GM06990 (cell line): Measurements from ENCODE around the gene ARHGEF37.

Experiments used
- DNase-seq: peaks from one replicate; pipeline ENCODE4 v3.0.0-alpha.2; 2011; ENCODE audit not compliant: insufficient read length; ENCODE audit errors: extremely low read depth
- H3K27me3 ChIP-seq: replicated peaks from 2 replicates; pipeline ENCODE4 v1.6.0; 2011; ENCODE audit warnings: low read length; ENCODE audit not compliant: control insufficient read depth, insufficient read depth
- H3K36me3 ChIP-seq: 2 replicates; pipeline ENCODE4 v1.5.1; 2011; ENCODE audit warnings: low read length; ENCODE audit not compliant: control insufficient read depth, insufficient read depth
- H3K4me3 ChIP-seq: replicated peaks from 2 replicates; pipeline ENCODE4 v1.5.1; 2011; ENCODE audit warnings: low read depth, mild to moderate bottlenecking, control low read depth, low read length
- TF ChIP-seq, protein P1 (sequence below): IDR thresholded peaks from 2 replicates; pipeline ENCODE4 v1.5.1; 2011; ENCODE audit warnings: low read length, control low read depth, mild to moderate bottlenecking, inconsistent platforms; ENCODE audit not compliant: insufficient read depth, poor library complexity, severe bottlenecking

The ARHGEF37 gene

DNA sequence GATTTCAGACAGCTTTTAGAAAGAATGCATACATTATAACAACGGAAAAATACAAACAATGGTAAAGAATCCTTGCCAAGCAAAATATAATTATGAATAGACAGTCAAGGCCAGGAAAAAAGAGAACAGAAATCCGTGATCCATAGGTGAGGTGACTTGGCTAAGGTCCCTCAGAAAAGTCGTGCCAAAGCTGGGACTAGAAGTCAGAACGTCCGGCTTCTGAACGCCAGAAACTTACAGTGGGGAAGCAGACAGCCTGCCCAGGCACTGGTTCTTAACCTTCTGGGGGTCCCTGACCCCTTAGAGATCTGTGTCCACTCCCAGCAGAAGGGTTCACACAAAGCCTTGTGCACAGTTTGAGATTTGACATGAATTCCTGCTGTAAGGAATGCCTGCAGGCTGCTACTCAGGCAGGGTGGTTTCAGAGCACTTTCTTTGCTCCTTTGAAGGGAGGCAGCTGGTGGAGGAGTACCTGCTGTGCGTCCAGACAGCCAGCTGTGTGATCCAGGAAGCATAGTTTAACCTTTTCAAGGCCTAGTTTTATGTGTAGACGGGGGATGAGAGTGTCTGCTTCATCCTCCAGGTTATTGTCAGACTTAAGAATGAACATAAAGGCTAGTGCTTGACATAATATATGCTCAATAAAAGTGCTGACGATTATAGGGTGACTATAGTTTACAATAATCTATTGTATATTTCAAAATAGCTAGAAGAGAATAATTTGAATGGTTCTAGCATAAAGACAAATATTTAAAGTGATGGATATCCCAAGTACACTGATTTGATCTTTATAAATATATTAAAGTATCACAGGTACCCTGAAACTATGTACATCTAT is 852 bp downstream of the ARHGEF37 start:
- Histone ChIP-seq H3K4me3 (no peak overlapping the region), H3K36me3 (no peaks in the 10 kb centered on the region), H3K27me3 (no peaks in the 10 kb centered on the region)
- DNase-seq = no peak
- TF ChIP-seq, protein P1, sequence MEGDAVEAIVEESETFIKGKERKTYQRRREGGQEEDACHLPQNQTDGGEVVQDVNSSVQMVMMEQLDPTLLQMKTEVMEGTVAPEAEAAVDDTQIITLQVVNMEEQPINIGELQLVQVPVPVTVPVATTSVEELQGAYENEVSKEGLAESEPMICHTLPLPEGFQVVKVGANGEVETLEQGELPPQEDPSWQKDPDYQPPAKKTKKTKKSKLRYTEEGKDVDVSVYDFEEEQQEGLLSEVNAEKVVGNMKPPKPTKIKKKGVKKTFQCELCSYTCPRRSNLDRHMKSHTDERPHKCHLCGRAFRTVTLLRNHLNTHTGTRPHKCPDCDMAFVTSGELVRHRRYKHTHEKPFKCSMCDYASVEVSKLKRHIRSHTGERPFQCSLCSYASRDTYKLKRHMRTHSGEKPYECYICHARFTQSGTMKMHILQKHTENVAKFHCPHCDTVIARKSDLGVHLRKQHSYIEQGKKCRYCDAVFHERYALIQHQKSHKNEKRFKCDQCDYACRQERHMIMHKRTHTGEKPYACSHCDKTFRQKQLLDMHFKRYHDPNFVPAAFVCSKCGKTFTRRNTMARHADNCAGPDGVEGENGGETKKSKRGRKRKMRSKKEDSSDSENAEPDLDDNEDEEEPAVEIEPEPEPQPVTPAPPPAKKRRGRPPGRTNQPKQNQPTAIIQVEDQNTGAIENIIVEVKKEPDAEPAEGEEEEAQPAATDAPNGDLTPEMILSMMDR = no peak

DNA sequence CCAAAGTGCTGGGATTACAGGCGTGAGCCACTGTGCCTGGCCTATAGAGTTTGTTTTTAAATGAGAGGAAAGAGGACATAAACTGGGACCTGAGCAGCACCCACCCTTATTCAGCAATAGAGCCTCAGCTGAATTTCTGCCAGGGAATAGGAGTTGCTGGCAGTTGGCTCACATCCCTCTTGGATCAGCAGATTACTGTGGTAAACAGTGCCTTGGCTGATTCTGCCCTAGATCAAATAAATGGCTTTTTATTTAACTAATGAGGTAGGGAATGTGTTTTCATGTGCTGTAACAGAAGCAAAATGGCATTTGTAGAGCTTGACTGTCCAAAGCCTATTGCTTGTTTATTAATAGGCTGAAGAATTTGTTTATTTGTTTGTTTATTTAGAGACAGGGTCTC is 2.1 kb downstream of the ARHGEF37 start:
- DNase-seq = no peak
- no peak overlapping the region for H3K4me3 ChIP-seq
- H3K27me3 ChIP-seq = no peaks in the 10 kb centered on the region
- H3K36me3 ChIP-seq = no peaks in the 10 kb centered on the region
- TF ChIP-seq, protein P1 = no peak

DNA sequence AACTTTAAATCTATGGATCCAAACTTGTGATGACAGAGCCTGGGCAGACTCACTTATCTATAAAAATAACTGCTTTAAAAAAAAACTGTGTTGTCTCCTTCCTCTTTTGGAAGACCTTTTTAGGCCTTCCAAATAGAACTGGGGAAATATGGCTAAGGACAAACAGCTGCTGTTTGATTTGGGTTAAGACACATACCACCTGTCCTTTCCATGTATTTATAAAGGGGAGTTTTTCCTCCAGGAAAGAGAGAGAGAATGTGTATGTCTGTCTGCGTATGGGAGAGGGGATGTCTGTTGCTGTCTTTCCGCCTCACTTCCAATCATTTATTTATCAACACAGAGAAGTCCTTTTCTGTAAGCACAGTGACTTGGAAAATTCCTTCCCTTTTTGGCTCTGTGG is 2.8 kb downstream of the ARHGEF37 start:
- Histone ChIP-seq H3K27me3 (no peaks in the 10 kb centered on the region), H3K4me3 (no peak overlapping the region), H3K36me3 (no peaks in the 10 kb centered on the region)
- TF ChIP-seq, protein P1 = no peak
- DNase-seq = no peak

DNA sequence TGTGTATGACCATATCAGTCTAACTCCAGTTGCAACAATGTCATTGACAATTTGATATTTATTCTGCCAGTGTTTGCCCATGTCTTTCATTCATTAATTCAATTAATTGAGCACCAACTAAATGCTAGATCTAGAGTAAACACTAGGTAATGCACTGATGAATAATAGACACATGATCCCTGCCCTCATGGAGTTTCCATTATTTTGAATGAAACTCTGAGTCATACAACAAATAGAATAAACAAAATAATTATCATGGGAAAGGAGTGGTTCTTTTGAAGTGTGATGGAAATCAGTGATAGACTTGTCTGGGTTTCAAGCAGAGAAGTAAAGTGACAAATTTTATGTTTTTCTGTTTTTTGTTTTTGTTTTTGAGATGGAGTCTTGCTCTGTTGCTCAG is 4.6 kb downstream of the ARHGEF37 start:
- TF ChIP-seq, protein P1 = no peak
- H3K27me3 ChIP-seq = no peaks in the 10 kb centered on the region
- H3K36me3 ChIP-seq = no peaks in the 10 kb centered on the region
- H3K4me3 ChIP-seq = no peak overlapping the region
- no peak for DNase-seq

DNA sequence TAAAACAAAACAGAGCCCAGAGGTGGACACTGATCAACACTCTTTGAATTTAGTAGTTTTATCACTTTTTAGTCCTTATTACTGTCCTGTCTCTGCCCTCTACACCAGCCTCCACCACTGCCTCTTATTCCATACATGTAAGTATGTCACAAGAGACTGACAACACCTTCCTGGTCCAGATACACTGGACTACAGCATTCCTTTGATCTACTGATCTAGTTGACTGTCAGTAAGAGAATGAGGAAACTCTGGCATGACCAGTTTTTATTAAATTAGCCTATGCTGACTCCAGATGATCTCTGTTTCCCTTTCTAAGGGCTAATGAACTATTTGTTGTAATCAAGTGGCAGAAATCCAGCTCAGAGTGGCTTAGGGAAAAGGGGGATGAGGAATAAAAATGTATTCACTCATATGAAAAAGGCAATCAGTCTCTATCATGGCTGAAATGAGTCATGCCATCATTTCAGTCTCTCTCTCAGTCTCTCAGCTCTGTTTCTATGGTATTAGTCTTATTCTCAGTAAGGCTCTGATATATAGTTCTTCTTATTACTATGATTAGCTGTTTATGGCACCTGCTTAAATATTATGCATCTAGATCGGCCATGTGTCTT is 5.5 kb downstream of the ARHGEF37 start:
- Histone ChIP-seq H3K36me3 (no peaks in the 10 kb centered on the region), H3K4me3 (no peak overlapping the region), H3K27me3 (no peaks in the 10 kb centered on the region)
- no peak for DNase-seq
- TF ChIP-seq, protein P1 = no peak
